GM12878 (cell line): ENCODE measurements around the gene ATXN2. TPM values are rescaled to one million over a fixed set of nuclear protein-coding genes. Genes with fewer than 3 reads are reported as not detected.

ENCODE experiments used
- ATAC-seq: fragments of 200-7000 bp; cut with Tn5 transposase; 3 replicates; pipeline ENCODE4 v1.9.1; 2020; ENCODE audit warnings: mild to moderate bottlenecking, moderate library complexity
- BruUV-seq: library from RNA; stranded (reverse); fragments of 400-500 nt; replicated peaks from 2 replicates; lab custom pipeline; 2021; lab: Mats Ljungman, UMichigan
- CTCF ChIA-PET: fragments of 300-600 bp; sonication (Branson Sonifier 250); formaldehyde crosslinking; extraction: SDS; loops from one replicate; lab custom pipeline; 2021; ENCODE audit warnings: inconsistent platforms; lab: Yijun Ruan, JAX
- POLR2A ChIA-PET: fragments of 350-600 bp; formaldehyde crosslinking; extraction: SDS; loops from one replicate; lab custom pipeline; 2021; ENCODE audit warnings: inconsistent platforms; lab: Charles Lee
- RAD21 ChIA-PET: fragments of 300-600 bp; sonication (Branson Sonifier 250); formaldehyde crosslinking; loops from one replicate; lab custom pipeline; 2023; ENCODE audit warnings: antibody characterized with exemption; ENCODE audit not compliant: unreplicated experiment; lab: Charles Lee
- SMC1A ChIA-PET: fragments of 300-600 bp; sonication (Branson Sonifier 250); formaldehyde crosslinking; loops from one replicate; lab custom pipeline; 2023; ENCODE audit not compliant: unreplicated experiment, uncharacterized antibody; lab: Charles Lee
- DNase-seq: peaks from one replicate; pipeline ENCODE4 v3.0.0-alpha.2; 2011; ENCODE audit warnings: low read depth, low spot score
- FAIRE-seq: peaks from 3 replicates; lab custom pipeline; 2011; peaks lifted over from hg19 to GRCh38; lab: Jason Lieb, UNC
- H2AFZ ChIP-seq: 2 replicates; pipeline ENCODE4 v1.6.0; 2011; ENCODE audit warnings: low read depth, low read length, control low read depth; ENCODE audit not compliant: control insufficient read depth
- H3K27ac ChIP-seq: 2 replicates; pipeline ENCODE4 v1.5.1; 2011; ENCODE audit warnings: control low read depth; ENCODE audit not compliant: control insufficient read depth, insufficient read depth
- H3K27me3 ChIP-seq, 2 experiments: replicated peaks in 1 of 2; 2 replicates each; pipeline versions ENCODE4 v1.6.0 to v1.6.1; 2011; ENCODE audit warnings: low read length in 1 of 2; ENCODE audit not compliant: control insufficient read depth in 2 of 2, insufficient read depth in 2 of 2
- H3K36me3 ChIP-seq, 2 experiments: 2 replicates each; pipeline ENCODE4 v1.5.1; 2011; ENCODE audit warnings: low read length in 1 of 2; ENCODE audit not compliant: control insufficient read depth in 2 of 2, insufficient read depth in 2 of 2
- H3K4me1 ChIP-seq: 2 replicates; pipeline ENCODE4 v1.6.1; 2011; ENCODE audit warnings: mild to moderate bottlenecking, low read length, moderate library complexity, mixed read lengths; ENCODE audit not compliant: control insufficient read depth, insufficient read depth
- H3K4me2 ChIP-seq: 2 replicates; pipeline ENCODE4 v1.6.0; 2011; ENCODE audit warnings: control low read depth; ENCODE audit not compliant: control insufficient read depth, insufficient read depth
- H3K4me3 ChIP-seq: fragments of 200-600 bp; sonication (generic); 2 replicates; pipeline ENCODE4 v1.5.1; 2016
- H3K79me2 ChIP-seq: 2 replicates; pipeline ENCODE4 v1.6.0; 2011; ENCODE audit warnings: low read length; ENCODE audit not compliant: control insufficient read depth, insufficient read depth
- H3K9ac ChIP-seq: 2 replicates; pipeline ENCODE4 v1.8.0; 2011; ENCODE audit warnings: low read length, control low read depth, mixed read lengths; ENCODE audit not compliant: control insufficient read depth, insufficient read depth
- H3K9me3 ChIP-seq: replicated peaks from 3 replicates; pipeline ENCODE4 v1.5.1; 2011; ENCODE audit warnings: mild to moderate bottlenecking, low read length; ENCODE audit not compliant: control insufficient read depth, insufficient read depth
- H4K20me1 ChIP-seq: 2 replicates; pipeline ENCODE4 v1.6.0; 2011; ENCODE audit not compliant: control insufficient read depth, insufficient read depth
- GABPA ChIP-seq: IDR thresholded peaks from 2 replicates; pipeline ENCODE4 v1.6.1; 2014; ENCODE audit warnings: antibody characterized with exemption, low read depth, mild to moderate bottlenecking, inconsistent platforms
- IKZF1 ChIP-seq: fragments of 450-650 bp; conservative IDR thresholded peaks from 2 replicates; pipeline ENCODE4 v1.6.1; 2017; ENCODE audit warnings: antibody characterized with exemption, mild to moderate bottlenecking
- LARP7 ChIP-seq: fragments of 450-650 bp; IDR thresholded peaks from 2 replicates; pipeline ENCODE4 v1.6.1; 2017; ENCODE audit warnings: mild to moderate bottlenecking
- MEF2B ChIP-seq: fragments of 450-650 bp; IDR thresholded peaks from 2 replicates; pipeline ENCODE4 v1.6.1; 2018; ENCODE audit warnings: mild to moderate bottlenecking, moderate library complexity; ENCODE audit not compliant: partially characterized antibody, poor library complexity, severe bottlenecking
- POU2F2 ChIP-seq: IDR thresholded peaks from 3 replicates; pipeline ENCODE4 v1.6.1; 2011; ENCODE audit warnings: low read depth, mild to moderate bottlenecking, low read length, borderline replicate concordance
- RAD51 ChIP-seq: fragments of 450-650 bp; IDR thresholded peaks from 2 replicates; pipeline ENCODE4 v1.6.1; 2016; ENCODE audit warnings: moderate library complexity, mild to moderate bottlenecking, inconsistent platforms
- REST ChIP-seq: IDR thresholded peaks from 2 replicates; pipeline ENCODE4 v1.6.1; 2012; ENCODE audit warnings: mild to moderate bottlenecking, low read depth, low read length
- STAT3 ChIP-seq: IDR thresholded peaks from 2 replicates; pipeline ENCODE4 v1.6.1; 2011; ENCODE audit warnings: low read depth, low read length, improper control_type of control experiment
- TCF12 ChIP-seq: IDR thresholded peaks from 2 replicates; pipeline ENCODE4 v1.6.1; 2011; ENCODE audit warnings: low read depth, mild to moderate bottlenecking, low read length
- TCF3 ChIP-seq: IDR thresholded peaks from 2 replicates; pipeline ENCODE4 v1.6.1; 2012; ENCODE audit warnings: low read depth, mild to moderate bottlenecking, low read length, borderline replicate concordance; ENCODE audit not compliant: insufficient read depth
- WGBS: methylation state at CpG from one replicate; pipeline ENCODE4 v1.1.6; 2016; ENCODE audit warnings: low lambda C conversion rate; ENCODE audit not compliant: insufficient replicate concordance, insufficient coverage; ENCODE audit errors: missing lambda C conversion rate; 5-methylcytosine and 5-hydroxymethylcytosine counted together
- in situ Hi-C: fragments of 300-500 bp; cut with MboI; formaldehyde crosslinking; loops from 9 replicates; pipeline ENCODE4 v1.14.3; 2018; ENCODE audit warnings: mixed read lengths
- intact Hi-C: fragments of 100-400 bp; cut with micrococcal nuclease; formaldehyde crosslinking; loops from one replicate; pipeline ENCODE4 v1.14.2; 2022; ENCODE audit not compliant: unreplicated experiment
- polyA plus RNA-seq, 11 experiments: library from polyadenylated mRNA; depleted of rRNA in 4 of 11; unstranded in 6 of 11; stranded (reverse) in 5 of 11; fragments of >200 nt; fragmentation: Nextera tagmentation in 4 of 11; fragmentation: Illumina TruSeq in 1 of 11; extraction: Ambion mirVana in 4 of 11; extraction: Trizol in 1 of 11; gene quantifications; 1 replicate in 1 of 11; 2 replicates in 10 of 11; pipeline versions ENCODE4 v1.2.1 to v1.2.3, GENCODE V29; 2011 to 2016; ENCODE audit warnings: inconsistent platforms in 2 of 11, missing spikeins in 2 of 11, low read depth in 1 of 11
- total RNA-seq, 4 experiments: library from RNA; depleted of rRNA in 3 of 4; stranded (reverse); fragments of >200 nt in 3 of 4; fragmentation: Illumina TruSeq in 1 of 4; extraction: Trizol in 1 of 4; gene quantifications; 2 replicates each; pipeline versions ENCODE4 v1.2.1 to v1.2.3, GENCODE V29; 2013 to 2021

ATXN2 gene
- total and polyA plus RNA-seq, 10 of the 15 experiments (the other 5 are each of a cell fraction or from before 2014, with no cell fraction given), result 8.8 to 31.5 (median 19.0) TPM

GRCh38 chr12:111640506-111640905 is 41.4 kb upstream of the ATXN2 start:
- Histone ChIP-seq H3K27me3 (no peaks in the 10 kb centered on the region), H3K4me2 (no peak overlapping the region), H3K36me3 (peaks cover 6 to 18% of the 10 kb centered on the region in 2 experiments), H3K27ac (no peak overlapping the region), H3K4me1 (no peaks in the 10 kb centered on the region), H3K79me2 (no peaks in the 10 kb centered on the region), H3K9me3 (no peaks in the 10 kb centered on the region), H2AFZ (no peak overlapping the region), H3K9ac (no peak overlapping the region), H4K20me1 (no peaks in the 10 kb centered on the region), H3K4me3 (no peak overlapping the region)
- no peak for ATAC-seq
- no peak for FAIRE-seq
- ChIA-PET RAD21 (no interaction called here), POLR2A (no interaction called here), CTCF (no interaction called here), SMC1A (no interaction called here)
- 76% methylated on average over 5 of the region's 5 CpGs for WGBS
- no peak for DNase-seq
- BruUV-seq, result no TSS peak
- intact Hi-C loops, result no loop called here
- in situ Hi-C loops, result no loop called here
- TF ChIP-seq TCF12, result no peak
- TF ChIP-seq STAT3, result no peak
- no peak for TF ChIP-seq RAD51
- no peak for TF ChIP-seq POU2F2
- no peak for TF ChIP-seq GABPA
- TF ChIP-seq MEF2B, result no peak
- TF ChIP-seq IKZF1, result no peak
- TF ChIP-seq LARP7, result no peak

- Histone ChIP-seq H3K9ac (no peak overlapping the region), H3K9me3 (no peaks in the 10 kb centered on the region), H3K4me2 (no peak overlapping the region), H2AFZ (no peak overlapping the region), H3K27ac (no peak overlapping the region), H3K4me1 (no peaks in the 10 kb centered on the region), H3K27me3 (no peaks in the 10 kb centered on the region), H3K36me3 (peaks cover 1 to 8% of the 10 kb centered on the region in 2 experiments; a peak in 1 of 4 replicates), H4K20me1 (no peaks in the 10 kb centered on the region), H3K79me2 (no peaks in the 10 kb centered on the region), H3K4me3 (no peak overlapping the region)
- FAIRE-seq, result no peak
- in situ Hi-C loops, result no loop called here
- ATAC-seq, result no peak
- WGBS, result 95% methylated on average over 6 of the region's 6 CpGs
- ChIA-PET CTCF (no interaction called here), RAD21 (no interaction called here), SMC1A (interaction anchor here (0.6 kb wide), 1 partner anchor 294 kb away, joined by 3 read pairs; no protein-coding TSS in a partner anchor), POLR2A (no interaction called here)
- intact Hi-C loops, result no loop called here
- no peak for DNase-seq
- TF ChIP-seq REST (no peak), TCF3 (no peak)
- BruUV-seq, result no TSS peak
These were observed 39.4 kb upstream of the ATXN2 start for GRCh38 chr12:111638556-111638955.
